NCI-H345 treated with DMSO at 0.1 percent for 48 hours (cell line): ENCODE measurements around the gene EPHA4.

Experiments used
- DNase-seq: peaks from one replicate; lab custom pipeline; 2025; ENCODE audit not compliant: unreplicated experiment; lab: John Stamatoyannopoulos, UW

The EPHA4 gene

DNA sequence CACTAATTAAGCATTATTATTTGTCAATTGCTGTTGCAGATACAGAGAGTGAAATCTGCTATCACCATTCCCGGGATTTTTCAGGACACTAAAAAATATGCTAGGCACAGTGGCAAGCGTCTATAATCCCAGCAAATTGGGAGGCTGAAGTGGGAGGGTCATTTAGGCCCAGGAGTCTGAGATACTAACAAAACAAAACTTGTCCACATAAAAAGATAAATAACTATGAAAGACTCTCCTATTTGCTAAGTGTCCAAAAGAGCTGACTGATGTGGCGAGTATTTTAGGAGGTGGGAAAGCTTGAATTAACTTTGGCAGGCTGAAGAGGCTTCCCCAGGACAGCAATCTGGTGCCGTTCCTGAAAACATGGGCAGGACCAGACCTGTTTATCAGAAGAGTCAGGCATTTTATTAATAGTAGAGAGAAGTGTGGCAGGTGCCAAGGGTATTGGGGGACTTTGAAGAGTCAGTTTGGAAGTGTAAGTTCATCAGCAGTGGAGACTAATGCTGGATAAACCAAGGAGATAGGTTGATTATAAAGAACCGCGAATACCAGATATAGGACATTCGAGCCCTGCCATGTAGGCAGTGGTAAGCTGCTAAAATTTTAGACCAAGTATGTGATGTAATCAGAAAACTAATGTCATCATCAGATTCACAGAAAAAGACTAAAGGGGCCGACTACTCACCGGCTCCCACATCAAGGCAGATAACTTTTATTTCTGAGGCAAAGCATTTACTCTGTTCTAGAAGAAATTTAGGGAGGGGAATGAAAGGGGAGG is 201.8 kb downstream of the EPHA4 start:
- peak; percentile 26 for DNase-seq
